GM13977 (cell line): Measurements from ENCODE around the gene NOVA1.

Experiments used
- DNase-seq: peaks from one replicate; pipeline ENCODE4 v3.0.0; 2012; ENCODE audit warnings: low spot score
- in situ Hi-C: fragments of 300-500 bp; cut with MboI; formaldehyde crosslinking; loops from one replicate; pipeline ENCODE4 v1.12.0; 2022; ENCODE audit warnings: low sequenced_read_pairs, low pct_unique_long_range_greater_than_20kb, mixed read lengths, inconsistent platforms; ENCODE audit not compliant: unreplicated experiment
- TF ChIP-seq, protein P1 (sequence below): IDR thresholded peaks from 2 replicates; pipeline ENCODE4 v1.5.1; 2012; ENCODE audit warnings: mild to moderate bottlenecking, control low read depth; ENCODE audit not compliant: insufficient read depth; ENCODE audit errors: extremely low read depth, missing control alignments

NOVA1 gene

DNA sequence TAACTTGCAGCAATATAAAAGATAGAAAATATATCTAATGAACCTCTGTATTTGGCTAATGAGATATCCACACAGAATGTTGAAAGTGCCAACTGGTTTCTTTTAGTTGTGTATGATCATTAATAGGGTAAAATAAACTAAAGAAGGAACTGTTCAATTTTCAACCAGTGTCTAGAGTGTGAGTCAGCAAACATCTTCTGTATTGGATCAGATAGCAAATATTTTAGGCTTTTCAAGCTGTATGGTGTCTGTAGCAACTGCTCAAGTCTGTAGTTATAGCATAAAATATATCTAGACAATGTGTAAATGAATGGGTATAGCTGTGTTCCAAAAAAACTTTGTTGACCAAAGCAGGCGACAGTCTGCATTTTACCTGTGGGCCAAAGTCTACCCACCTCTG is 23.5 kb upstream of the NOVA1 start:
- in situ Hi-C loops = no loop called here
- DNase-seq = no peak
- TF ChIP-seq, protein P1, sequence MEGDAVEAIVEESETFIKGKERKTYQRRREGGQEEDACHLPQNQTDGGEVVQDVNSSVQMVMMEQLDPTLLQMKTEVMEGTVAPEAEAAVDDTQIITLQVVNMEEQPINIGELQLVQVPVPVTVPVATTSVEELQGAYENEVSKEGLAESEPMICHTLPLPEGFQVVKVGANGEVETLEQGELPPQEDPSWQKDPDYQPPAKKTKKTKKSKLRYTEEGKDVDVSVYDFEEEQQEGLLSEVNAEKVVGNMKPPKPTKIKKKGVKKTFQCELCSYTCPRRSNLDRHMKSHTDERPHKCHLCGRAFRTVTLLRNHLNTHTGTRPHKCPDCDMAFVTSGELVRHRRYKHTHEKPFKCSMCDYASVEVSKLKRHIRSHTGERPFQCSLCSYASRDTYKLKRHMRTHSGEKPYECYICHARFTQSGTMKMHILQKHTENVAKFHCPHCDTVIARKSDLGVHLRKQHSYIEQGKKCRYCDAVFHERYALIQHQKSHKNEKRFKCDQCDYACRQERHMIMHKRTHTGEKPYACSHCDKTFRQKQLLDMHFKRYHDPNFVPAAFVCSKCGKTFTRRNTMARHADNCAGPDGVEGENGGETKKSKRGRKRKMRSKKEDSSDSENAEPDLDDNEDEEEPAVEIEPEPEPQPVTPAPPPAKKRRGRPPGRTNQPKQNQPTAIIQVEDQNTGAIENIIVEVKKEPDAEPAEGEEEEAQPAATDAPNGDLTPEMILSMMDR = no peak

DNA sequence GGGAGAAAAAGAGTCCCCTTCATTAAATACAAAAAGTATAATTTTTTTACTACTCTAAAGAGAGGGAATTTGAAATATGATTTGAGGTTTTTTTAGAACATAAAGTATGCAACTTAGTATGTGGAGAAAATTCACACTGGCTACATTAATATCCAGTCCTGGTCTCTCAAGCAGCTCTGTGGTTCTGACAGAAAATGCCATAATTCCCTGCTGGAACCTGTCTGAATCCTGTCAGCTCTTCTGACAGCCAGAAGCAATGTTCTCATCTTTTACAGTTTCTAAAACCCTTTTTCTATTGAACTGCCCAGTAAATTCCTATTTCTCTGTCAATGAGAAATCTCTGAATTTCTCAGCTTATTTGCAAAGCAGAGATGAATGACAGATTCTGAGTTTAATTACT is 13.4 kb upstream of the NOVA1 start:
- in situ Hi-C loops = no loop called here
- TF ChIP-seq, protein P1 = no peak

DNA sequence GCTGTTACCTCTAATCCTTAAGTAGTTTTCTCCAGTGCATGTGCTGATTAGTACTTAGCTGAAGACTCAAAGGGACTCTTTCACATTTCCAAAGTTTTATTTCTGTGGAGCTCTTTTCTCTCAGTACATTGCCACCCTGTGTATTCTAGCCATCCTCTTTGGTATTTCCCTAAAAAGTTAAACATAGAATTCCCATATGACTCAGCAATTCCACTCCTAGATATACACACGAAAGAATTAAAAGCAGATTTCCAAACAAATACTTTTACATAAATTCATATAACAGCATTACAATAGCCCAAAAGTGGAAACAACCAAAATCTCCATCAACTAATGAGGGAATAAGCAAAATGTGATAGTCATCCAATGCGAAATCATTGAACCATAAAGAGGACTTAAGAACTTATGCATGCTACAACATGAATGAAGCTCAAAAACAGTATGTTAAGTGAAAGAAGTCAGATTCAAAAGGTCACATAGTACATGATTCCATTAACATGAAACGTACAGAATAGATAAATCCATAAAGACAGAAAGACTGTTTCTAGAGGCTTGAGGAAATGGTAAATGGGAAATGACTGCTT is 9.0 kb upstream of the NOVA1 start:
- in situ Hi-C loops = no loop called here
- TF ChIP-seq, protein P1 = no peak
- DNase-seq = no peak

More for the DNA sequence above, 13.4 kb upstream of the NOVA1 start:
- DNase-seq = no peak

DNA sequence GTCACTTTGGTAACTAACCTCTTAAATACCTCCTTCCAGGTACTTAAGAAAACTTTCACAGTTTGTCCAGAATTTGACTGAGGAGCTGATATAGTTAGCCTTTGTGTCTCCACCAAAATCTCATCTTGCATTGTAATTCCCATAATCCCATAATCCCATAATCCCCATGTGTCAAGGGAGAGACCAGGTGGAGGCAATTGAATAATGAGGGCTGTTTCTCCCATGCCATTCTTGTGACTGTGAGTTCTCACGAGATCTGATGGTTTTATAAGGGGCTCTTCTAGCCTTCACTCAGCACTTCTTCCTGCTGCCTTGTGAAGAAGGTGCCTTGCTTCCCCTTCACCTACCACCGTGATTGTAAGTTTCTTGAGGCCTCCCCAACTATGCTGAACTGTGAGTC is 7.8 kb upstream of the NOVA1 start:
- in situ Hi-C loops = no loop called here
- TF ChIP-seq, protein P1 = no peak
- DNase-seq = no peak

DNA sequence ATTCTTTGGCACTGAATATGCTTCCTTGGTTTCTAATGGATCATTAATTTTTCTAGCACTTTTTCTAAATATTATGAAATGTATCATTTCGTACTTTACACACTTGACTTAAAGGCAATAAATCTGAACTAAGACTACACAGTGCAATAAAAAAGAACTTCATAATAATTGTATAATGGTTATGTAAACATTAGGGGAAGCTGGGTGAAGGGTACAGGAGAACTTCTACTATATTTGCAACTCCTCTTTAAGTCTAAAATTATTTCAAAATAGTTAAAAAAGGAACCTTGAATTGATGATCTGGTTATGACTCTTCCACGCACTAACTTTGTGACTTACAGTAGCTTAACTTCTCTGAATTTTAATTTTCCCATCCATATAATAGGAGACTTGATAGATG is 5.1 kb upstream of the NOVA1 start:
- in situ Hi-C loops = no loop called here
- DNase-seq = no peak
- TF ChIP-seq, protein P1 = no peak

DNA sequence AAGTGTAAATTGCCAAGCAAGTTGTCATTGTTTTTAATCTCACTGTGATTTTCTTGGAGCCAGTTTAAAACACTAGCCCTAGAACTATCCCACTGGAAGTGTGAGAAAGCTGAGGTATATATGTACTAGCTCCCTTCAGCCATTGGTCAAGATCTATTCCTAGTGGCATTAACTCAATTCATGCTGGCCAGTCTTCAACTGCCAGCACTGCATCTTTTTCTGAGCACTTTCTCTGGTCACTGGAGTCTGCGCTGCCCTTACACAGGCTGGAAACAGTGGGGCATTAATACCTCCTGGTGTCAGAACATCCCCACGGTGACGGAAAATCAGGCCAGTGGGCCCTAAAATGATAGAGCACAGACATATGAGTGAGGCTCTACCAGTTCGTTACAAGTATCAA is 4.0 kb upstream of the NOVA1 start:
- DNase-seq = no peak
- in situ Hi-C loops = no loop called here

More for the DNA sequence above, 4.0 kb upstream of the NOVA1 start:
- TF ChIP-seq, protein P1 = no peak
